Gastroesophageal sphincter (tissue), 4 donors: Measurements from ENCODE around the gene STRN. TPM values are rescaled to one million over a fixed set of nuclear protein-coding genes. Genes with fewer than 3 reads are reported as not detected.

Experiments used
- ATAC-seq: fragments of 150-250 bp; one replicate; pipeline ENCODE4 v1.9.1; 2016; ENCODE audit warnings: mild to moderate bottlenecking, moderate library complexity
- H3K27ac ChIP-seq, 4 donors: fragments of 200-600 bp; sonication (generic) in 3 of 4; 1 replicate in 3 of 4; 2 replicates in 1 of 4; pipeline ENCODE4 v1.5.1; 2016 to 2019
- H3K27me3 ChIP-seq: fragments of 200-600 bp; sonication (generic); one replicate; pipeline ENCODE4 v1.5.1; 2019
- H3K36me3 ChIP-seq, 2 donors: fragments of 200-600 bp; sonication (generic); one replicate each; pipeline ENCODE4 v1.5.1; 2019; ENCODE audit warnings: control low read depth in 1 of 2
- H3K4me1 ChIP-seq, 3 donors: fragments of 200-600 bp; sonication (generic); 1 replicate in 2 of 3; 2 replicates in 1 of 3; pipeline ENCODE4 v1.5.1; 2016 to 2019; ENCODE audit warnings: control low read depth in 2 of 3
- H3K4me3 ChIP-seq, 2 donors: fragments of 200-600 bp; sonication (generic); one replicate each; pipeline ENCODE4 v1.5.1; 2019; ENCODE audit warnings: mild to moderate bottlenecking in 1 of 2, moderate library complexity in 1 of 2
- H3K9me3 ChIP-seq, 3 donors: fragments of 200-600 bp; sonication (generic); one replicate each; pipeline ENCODE4 v1.5.1; 2017 to 2019; ENCODE audit warnings: control low read depth in 2 of 3
- CTCF ChIP-seq, 4 experiments: fragments of 200-600 bp in 2 of 4; fragments of 450-650 bp in 2 of 4; sonication (generic) in 1 of 4; IDR thresholded peaks; one replicate each; pipeline ENCODE4 v1.5.1; 2017 to 2019; ENCODE audit warnings: antibody characterized with exemption in 4 of 4, mild to moderate bottlenecking in 2 of 4, moderate library complexity in 2 of 4
- EP300 ChIP-seq: sonication (generic); formaldehyde crosslinking; IDR thresholded peaks from one replicate; pipeline ENCODE4 v1.6.1; 2017; ENCODE audit warnings: antibody characterized with exemption, mild to moderate bottlenecking
- POLR2A ChIP-seq, 2 donors: fragments of 450-650 bp; IDR thresholded peaks; one replicate each; pipeline ENCODE4 v1.6.1; 2017; ENCODE audit warnings: antibody characterized with exemption in 2 of 2, mild to moderate bottlenecking in 2 of 2, moderate library complexity in 1 of 2
- POLR2AphosphoS5 ChIP-seq: sonication (generic); formaldehyde crosslinking; IDR thresholded peaks from one replicate; pipeline ENCODE4 v1.6.1; 2017; ENCODE audit warnings: antibody characterized with exemption
- WGBS, 2 donors: methylation state at CpG; one replicate each; pipeline ENCODE4 v1.1.5; 2018; ENCODE audit warnings: low coverage in 1 of 2; 5-methylcytosine and 5-hydroxymethylcytosine counted together
- small RNA-seq, 4 donors: library from RNA; depleted of rRNA; stranded (forward); fragments of <200 nt; gene quantifications; one replicate each; pipeline ENCODE3, GENCODE V24; 2016
- total RNA-seq, 4 donors: library from RNA; depleted of rRNA; stranded (reverse); fragments of >200 nt; gene quantifications; one replicate each; pipeline ENCODE4 v1.1.0, GENCODE V29; 2016

STRN gene
- total RNA-seq, 4 donors from 2014 or later = 18.5 to 24.6 (median 20.9) TPM

- Histone ChIP-seq H3K4me3 (no peak overlapping the region), H3K4me1 (no peaks in the 10 kb centered on the region), H3K27ac (no peak overlapping the region), H3K36me3 (no peaks in the 10 kb centered on the region), H3K9me3 (no peaks in the 10 kb centered on the region), H3K27me3 (peaks cover 17% of the 10 kb centered on the region)
- WGBS, 2 donors = 57 to 65% methylated on average over 6 of the region's 6 CpGs
- ATAC-seq = no peak
- no peak for TF ChIP-seq EP300
- no peak for TF ChIP-seq POLR2AphosphoS5
- TF ChIP-seq POLR2A (IDR thresholded peaks at IDR 0.05) = no peak
- TF ChIP-seq CTCF (IDR thresholded peaks at IDR 0.05) = no peak
Observed at GRCh38 chr2:36797324-36798070, 168.8 kb downstream of the STRN start.

Small RNA genes lying within 50 kb of the gene (small RNA-seq; reads per million reads assigned to genes)
- 0 reads per million in 4 donors for gene RNU6-577P

Other genes with a start within 250 kb of the STRN start
- 10 to 100 TPM; 17.6 to 32.1 (median 22.1) TPM for gene HEATR5B, start 117.8 kb upstream of the STRN start, total RNA-seq
- 10 to 100 TPM in 1 of 4 donors, 1 to 10 TPM in 3; 6.3 to 10.6 (median 7.6) TPM for gene GPATCH11, start 118.0 kb upstream of the STRN start, total RNA-seq
- 10 to 100 TPM; 25.3 to 33.2 (median 29.9) TPM for gene EIF2AK2, start 190.4 kb upstream of the STRN start, total RNA-seq
- not detected for gene SULT6B1, start 222.1 kb upstream of the STRN start, total RNA-seq
- 10 to 100 TPM; 21.0 to 37.4 (median 28.7) TPM for gene CEBPZOS, start 230.0 kb upstream of the STRN start, total RNA-seq